ENCODE data around the gene GLT8D1. TPM values are rescaled to one million over a fixed set of nuclear protein-coding genes. Genes with fewer than 3 reads are reported as not detected.
"Not testable (repeated sequence)": the region's sequence is repeated elsewhere in the genome, so short reads cannot be mapped to it uniquely, and the experiment has no call there.

Gene GLT8D1
- polyA plus RNA-seq, 1 experiment, result 75.9 TPM

GRCh38 chr3:52730681-52731080, 25.1 kb upstream of the GLT8D1 start:
- no peak overlapping the region for H3K4me3 ChIP-seq (ENCODE audit: low read depth, low read length)
- no peaks in the 10 kb centered on the region for H3K27me3 ChIP-seq (ENCODE audit: control insufficient read depth, insufficient read depth, low read length)
- ChIA-PET CTCF (no interaction called here), POLR2A (no interaction called here)
- no peak for TF ChIP-seq CTCF (IDR thresholded peaks at IDR 0.05; ENCODE audit: insufficient read depth, low read depth, low read length)
- peaks cover 6% of the 10 kb centered on the region for H3K36me3 ChIP-seq (ENCODE audit: control insufficient read depth, insufficient read depth, low read length)
- DNase-seq (ENCODE audit: low read depth), result no peak

- CTCF ChIA-PET; POLR2A ChIA-PET; H3K27me3 ChIP-seq (ENCODE audit: control insufficient read depth, insufficient read depth, low read length); H3K36me3 ChIP-seq (ENCODE audit: control insufficient read depth, insufficient read depth, low read length); DNase-seq (ENCODE audit: low read depth); H3K4me3 ChIP-seq (ENCODE audit: low read depth, low read length): not testable (repeated sequence)
Observed at GRCh38 chr3:52728753-52729152, 23.2 kb upstream of the GLT8D1 start.

GRCh38 chr3:52724511-52724910, 18.9 kb upstream of the GLT8D1 start:
- POLR2A ChIA-PET, result no interaction called here
- no peak for TF ChIP-seq CTCF (IDR thresholded peaks at IDR 0.05; ENCODE audit: insufficient read depth, low read depth, low read length)

GRCh38 chr3:52723935-52724334, 18.3 kb upstream of the GLT8D1 start:
- Histone ChIP-seq H3K36me3 (ENCODE audit: control insufficient read depth, insufficient read depth, low read length) (no peaks in the 10 kb centered on the region), H3K4me3 (ENCODE audit: low read depth, low read length) (no peak overlapping the region), H3K27me3 (ENCODE audit: control insufficient read depth, insufficient read depth, low read length) (no peaks in the 10 kb centered on the region)
- ChIA-PET CTCF (no interaction called here), POLR2A (no interaction called here)
- no peak for TF ChIP-seq CTCF (IDR thresholded peaks at IDR 0.05; ENCODE audit: insufficient read depth, low read depth, low read length)
- no peak for DNase-seq (ENCODE audit: low read depth)

More at GRCh38 chr3:52724511-52724910, 18.9 kb upstream of the GLT8D1 start:
- no peaks in the 10 kb centered on the region for H3K27me3 ChIP-seq (ENCODE audit: control insufficient read depth, insufficient read depth, low read length)
- no peak for DNase-seq (ENCODE audit: low read depth)
- no peaks in the 10 kb centered on the region for H3K36me3 ChIP-seq (ENCODE audit: control insufficient read depth, insufficient read depth, low read length)
- H3K4me3 ChIP-seq (ENCODE audit: low read depth, low read length), result no peak overlapping the region
- CTCF ChIA-PET, result interaction anchor here (0.6 kb wide), 1 partner anchor 151 kb away, joined by 3 read pairs; no protein-coding TSS in a partner anchor

- CTCF ChIA-PET, result interaction anchor here (0.5 kb wide), 1 partner anchor 93 kb away, joined by 3 read pairs; no protein-coding TSS in a partner anchor
- H3K36me3 ChIP-seq (ENCODE audit: control insufficient read depth, insufficient read depth, low read length), result no peaks in the 10 kb centered on the region
- no peak for TF ChIP-seq CTCF (IDR thresholded peaks at IDR 0.05; ENCODE audit: insufficient read depth, low read depth, low read length)
- no peak for DNase-seq (ENCODE audit: low read depth)
- POLR2A ChIA-PET, result no interaction called here
- no peak overlapping the region for H3K4me3 ChIP-seq (ENCODE audit: low read depth, low read length)
- no peaks in the 10 kb centered on the region for H3K27me3 ChIP-seq (ENCODE audit: control insufficient read depth, insufficient read depth, low read length)
Observed at GRCh38 chr3:52722491-52722890, 16.9 kb upstream of the GLT8D1 start.

- Histone ChIP-seq H3K36me3 (ENCODE audit: control insufficient read depth, insufficient read depth, low read length) (no peaks in the 10 kb centered on the region), H3K27me3 (ENCODE audit: control insufficient read depth, insufficient read depth, low read length) (no peaks in the 10 kb centered on the region), H3K4me3 (ENCODE audit: low read depth, low read length) (no peak overlapping the region)
- ChIA-PET CTCF (no interaction called here), POLR2A (no interaction called here)
- TF ChIP-seq CTCF (IDR thresholded peaks at IDR 0.05; ENCODE audit: insufficient read depth, low read depth, low read length), result no peak
- no peak for DNase-seq (ENCODE audit: low read depth)
Observed at GRCh38 chr3:52721730-52722008, 16.1 kb upstream of the GLT8D1 start.

All from BJ (cell line).